A673 (cell line): ENCODE data around the gene COQ7.

ENCODE experiments used
- CTCF ChIP-seq: fragments of 300-800, 200-600 bp; sonication (generic); conservative IDR thresholded peaks from 2 replicates; pipeline ENCODE4 v1.5.1; 2017; ENCODE audit warnings: low read depth, mild to moderate bottlenecking, antibody characterized with exemption, low read length, moderate library complexity, mixed read lengths
- EZH2 ChIP-seq: fragments of 200-600 bp; sonication (generic); IDR thresholded peaks from 2 replicates; pipeline ENCODE4 v1.6.1; 2017; ENCODE audit warnings: borderline replicate concordance, low read depth, mild to moderate bottlenecking, mixed read lengths, antibody characterized with exemption, low read length; ENCODE audit not compliant: poor library complexity, severe bottlenecking

GRCh38 chr16:19075511-19075910 lies 8.1 kb downstream of the COQ7 start:
- TF ChIP-seq CTCF: no peak
- TF ChIP-seq EZH2: no peak
